ENCODE measurements around the gene NOS3. TPM values are rescaled to one million over a fixed set of nuclear protein-coding genes. Genes with fewer than 3 reads are reported as not detected.

The NOS3 gene
- total RNA-seq, 2 donors from 2014 or later: 8.0 to 12.1 TPM

- H3K27me3 Mint-ChIP-seq: no peaks in the 10 kb centered on the region
- no peak overlapping the region for H3K4me3 Mint-ChIP-seq
- H3K4me1 Mint-ChIP-seq: no peaks in the 10 kb centered on the region
- H3K36me3 Mint-ChIP-seq (ENCODE audit: low read depth): no peaks in the 10 kb centered on the region
- H3K9me3 Mint-ChIP-seq: no peaks in the 10 kb centered on the region
- no peak for ATAC-seq (replicated peaks)
- no peak overlapping the region for H3K27ac Mint-ChIP-seq
Observed at GRCh38 chr7:150948791-150949251, 42.0 kb upstream of the NOS3 start.

- Mint-ChIP-seq H3K27ac (no peak overlapping the region), H3K4me1 (no peaks in the 10 kb centered on the region), H3K9me3 (no peaks in the 10 kb centered on the region), H3K4me3 (no peak overlapping the region), H3K27me3 (no peaks in the 10 kb centered on the region), H3K36me3 (ENCODE audit: low read depth) (no peaks in the 10 kb centered on the region)
- ATAC-seq (replicated peaks): no peak
Observed at GRCh38 chr7:150949564-150949963, 41.3 kb upstream of the NOS3 start.

GRCh38 chr7:150949971-150950491 is 40.8 kb upstream of the NOS3 start:
- H3K4me1 Mint-ChIP-seq: no peaks in the 10 kb centered on the region
- no peaks in the 10 kb centered on the region for H3K27me3 Mint-ChIP-seq
- no peak overlapping the region for H3K27ac Mint-ChIP-seq
- H3K9me3 Mint-ChIP-seq: no peaks in the 10 kb centered on the region
- no peak overlapping the region for H3K4me3 Mint-ChIP-seq
- no peak for ATAC-seq (replicated peaks)
- H3K36me3 Mint-ChIP-seq (ENCODE audit: low read depth): no peaks in the 10 kb centered on the region

GRCh38 chr7:150950496-150951180 is 40.2 kb upstream of the NOS3 start:
- no peak overlapping the region for H3K27ac Mint-ChIP-seq
- H3K27me3 Mint-ChIP-seq: no peaks in the 10 kb centered on the region
- H3K36me3 Mint-ChIP-seq (ENCODE audit: low read depth): no peaks in the 10 kb centered on the region
- H3K4me1 Mint-ChIP-seq: no peaks in the 10 kb centered on the region
- ATAC-seq (replicated peaks): no peak
- no peak overlapping the region for H3K4me3 Mint-ChIP-seq
- H3K9me3 Mint-ChIP-seq: no peaks in the 10 kb centered on the region

- Mint-ChIP-seq H3K9me3 (no peaks in the 10 kb centered on the region), H3K27ac (no peak overlapping the region), H3K4me1 (no peaks in the 10 kb centered on the region), H3K27me3 (peaks cover 3% of the 10 kb centered on the region), H3K36me3 (ENCODE audit: low read depth) (no peaks in the 10 kb centered on the region), H3K4me3 (no peak overlapping the region)
- ATAC-seq (replicated peaks): no peak
Observed at GRCh38 chr7:150951181-150951520, 39.7 kb upstream of the NOS3 start.

- no peak for ATAC-seq (replicated peaks)
- no peaks in the 10 kb centered on the region for H3K4me1 Mint-ChIP-seq
- no peaks in the 10 kb centered on the region for H3K36me3 Mint-ChIP-seq (ENCODE audit: low read depth)
- H3K27me3 Mint-ChIP-seq: peaks cover 3% of the 10 kb centered on the region
- no peak overlapping the region for H3K4me3 Mint-ChIP-seq
- no peak overlapping the region for H3K27ac Mint-ChIP-seq
- H3K9me3 Mint-ChIP-seq: no peaks in the 10 kb centered on the region
Observed at GRCh38 chr7:150951521-150951920, 39.3 kb upstream of the NOS3 start.

- no peaks in the 10 kb centered on the region for H3K9me3 Mint-ChIP-seq
- no peak for ATAC-seq (replicated peaks)
- H3K36me3 Mint-ChIP-seq (ENCODE audit: low read depth): peaks cover 8% of the 10 kb centered on the region
- peaks cover 12% of the 10 kb centered on the region for H3K27me3 Mint-ChIP-seq
- H3K27ac Mint-ChIP-seq: no peak overlapping the region
- peaks cover 4% of the 10 kb centered on the region for H3K4me1 Mint-ChIP-seq
- no peak overlapping the region for H3K4me3 Mint-ChIP-seq
Observed at GRCh38 chr7:150952331-150953050, 38.3 kb upstream of the NOS3 start.

- Mint-ChIP-seq H3K27ac (no peak overlapping the region), H3K36me3 (ENCODE audit: low read depth) (peaks cover 9% of the 10 kb centered on the region), H3K27me3 (peaks cover 14% of the 10 kb centered on the region), H3K4me3 (no peak overlapping the region), H3K9me3 (no peaks in the 10 kb centered on the region), H3K4me1 (peaks cover 6% of the 10 kb centered on the region)
- ATAC-seq (replicated peaks): no peak
Observed at GRCh38 chr7:150953061-150953997, 37.5 kb upstream of the NOS3 start.

GRCh38 chr7:150954201-150954985 is 36.4 kb upstream of the NOS3 start:
- ATAC-seq (replicated peaks): no peak
- Mint-ChIP-seq H3K9me3 (no peaks in the 10 kb centered on the region), H3K27me3 (peaks cover 19% of the 10 kb centered on the region), H3K27ac (no peak overlapping the region), H3K4me1 (peaks cover 6% of the 10 kb centered on the region), H3K36me3 (ENCODE audit: low read depth) (peaks cover 9% of the 10 kb centered on the region), H3K4me3 (no peak overlapping the region)

- no peak for ATAC-seq (replicated peaks)
- Mint-ChIP-seq H3K27me3 (peaks cover 24% of the 10 kb centered on the region), H3K9me3 (no peaks in the 10 kb centered on the region), H3K4me3 (no peak overlapping the region), H3K4me1 (peaks cover 11% of the 10 kb centered on the region), H3K36me3 (ENCODE audit: low read depth) (peaks cover 9% of the 10 kb centered on the region), H3K27ac (no peak overlapping the region)
Observed at GRCh38 chr7:150954986-150955518, 35.8 kb upstream of the NOS3 start.

GRCh38 chr7:150955519-150956394 is 35.1 kb upstream of the NOS3 start:
- ATAC-seq (replicated peaks): no peak
- Mint-ChIP-seq H3K36me3 (ENCODE audit: low read depth) (peaks cover 9% of the 10 kb centered on the region), H3K4me1 (peaks cover 11% of the 10 kb centered on the region), H3K27me3 (peaks cover 24% of the 10 kb centered on the region), H3K9me3 (no peaks in the 10 kb centered on the region), H3K27ac (no peak overlapping the region), H3K4me3 (no peak overlapping the region)

- H3K4me1 Mint-ChIP-seq: peaks cover 11% of the 10 kb centered on the region
- no peak for ATAC-seq (replicated peaks)
- no peak overlapping the region for H3K4me3 Mint-ChIP-seq
- H3K27ac Mint-ChIP-seq: no peak overlapping the region
- peaks cover 24% of the 10 kb centered on the region for H3K27me3 Mint-ChIP-seq
- no peaks in the 10 kb centered on the region for H3K9me3 Mint-ChIP-seq
- H3K36me3 Mint-ChIP-seq (ENCODE audit: low read depth): peaks cover 9% of the 10 kb centered on the region
Observed at GRCh38 chr7:150956395-150957132, 34.3 kb upstream of the NOS3 start.

Measured in activated T-helper 17 cell treated with anti-CD3 and anti-CD28 coated beads, Interleukin-2, amount 50 U/mL, for 72 hours (primary cell).